ENCODE results near the gene HAUS5.

Gene HAUS5

DNA sequence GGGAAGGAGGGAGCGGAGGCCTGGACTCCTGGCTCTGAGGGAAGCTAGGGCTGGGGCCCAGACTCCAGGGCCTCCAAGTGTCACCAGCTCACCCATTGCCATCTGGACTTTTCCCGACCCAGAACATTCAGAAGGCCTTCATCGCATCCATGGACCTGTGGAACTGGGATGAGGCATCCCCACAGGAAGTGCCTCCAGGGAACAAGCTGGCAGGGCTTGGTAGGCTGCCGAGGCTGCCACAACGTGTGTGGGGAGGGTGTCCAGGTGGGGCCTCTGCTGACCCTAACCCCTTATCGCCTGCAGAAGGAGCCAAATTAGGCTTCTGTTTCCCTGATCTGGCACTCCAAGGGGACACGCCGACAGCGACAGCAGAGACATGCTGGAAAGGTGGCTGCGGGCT lies 29.8 kb downstream of the HAUS5 start:
- Histone ChIP-seq H3K27me3 (ENCODE audit: insufficient read depth, low read length) (no peaks in the 10 kb centered on the region), H3K4me3 (ENCODE audit: low read depth, low read length, poor library complexity, severe bottlenecking) (no peak overlapping the region), H2AFZ (ENCODE audit: low read length) (no peak overlapping the region), H3K79me2 (ENCODE audit: insufficient read depth, low read length) (no peaks in the 10 kb centered on the region), H3K4me1 (ENCODE audit: insufficient read depth, low read length, severe bottlenecking) (peaks cover 31% of the 10 kb centered on the region), H3K9ac (ENCODE audit: low read length) (no peak overlapping the region), H3F3A (ENCODE audit: insufficient read depth, low read length) (peaks cover 4% of the 10 kb centered on the region; the same call in 1 of the 2 replicates), H3K9me2 (ENCODE audit: low read depth, low read length) (no peaks in the 10 kb centered on the region), H3K36me3 (ENCODE audit: insufficient read depth, low read length) (peaks cover 10% of the 10 kb centered on the region), H3K27ac (ENCODE audit: low read depth, low read length, poor library complexity, severe bottlenecking) (no peak overlapping the region), H3K4me2 (ENCODE audit: low read length) (no peak overlapping the region), H4K20me1 (ENCODE audit: insufficient read depth, low read length) (no peaks in the 10 kb centered on the region), H3K9me3 (ENCODE audit: low read length) (no peaks in the 10 kb centered on the region)
- TF ChIP-seq, protein P1, sequence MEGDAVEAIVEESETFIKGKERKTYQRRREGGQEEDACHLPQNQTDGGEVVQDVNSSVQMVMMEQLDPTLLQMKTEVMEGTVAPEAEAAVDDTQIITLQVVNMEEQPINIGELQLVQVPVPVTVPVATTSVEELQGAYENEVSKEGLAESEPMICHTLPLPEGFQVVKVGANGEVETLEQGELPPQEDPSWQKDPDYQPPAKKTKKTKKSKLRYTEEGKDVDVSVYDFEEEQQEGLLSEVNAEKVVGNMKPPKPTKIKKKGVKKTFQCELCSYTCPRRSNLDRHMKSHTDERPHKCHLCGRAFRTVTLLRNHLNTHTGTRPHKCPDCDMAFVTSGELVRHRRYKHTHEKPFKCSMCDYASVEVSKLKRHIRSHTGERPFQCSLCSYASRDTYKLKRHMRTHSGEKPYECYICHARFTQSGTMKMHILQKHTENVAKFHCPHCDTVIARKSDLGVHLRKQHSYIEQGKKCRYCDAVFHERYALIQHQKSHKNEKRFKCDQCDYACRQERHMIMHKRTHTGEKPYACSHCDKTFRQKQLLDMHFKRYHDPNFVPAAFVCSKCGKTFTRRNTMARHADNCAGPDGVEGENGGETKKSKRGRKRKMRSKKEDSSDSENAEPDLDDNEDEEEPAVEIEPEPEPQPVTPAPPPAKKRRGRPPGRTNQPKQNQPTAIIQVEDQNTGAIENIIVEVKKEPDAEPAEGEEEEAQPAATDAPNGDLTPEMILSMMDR (IDR thresholded peaks at IDR 0.05; ENCODE audit: low read length): no peak
- no peak for TF ChIP-seq EZH2 (IDR thresholded peaks at IDR 0.05; ENCODE audit: borderline replicate concordance, low read length)

DNA sequence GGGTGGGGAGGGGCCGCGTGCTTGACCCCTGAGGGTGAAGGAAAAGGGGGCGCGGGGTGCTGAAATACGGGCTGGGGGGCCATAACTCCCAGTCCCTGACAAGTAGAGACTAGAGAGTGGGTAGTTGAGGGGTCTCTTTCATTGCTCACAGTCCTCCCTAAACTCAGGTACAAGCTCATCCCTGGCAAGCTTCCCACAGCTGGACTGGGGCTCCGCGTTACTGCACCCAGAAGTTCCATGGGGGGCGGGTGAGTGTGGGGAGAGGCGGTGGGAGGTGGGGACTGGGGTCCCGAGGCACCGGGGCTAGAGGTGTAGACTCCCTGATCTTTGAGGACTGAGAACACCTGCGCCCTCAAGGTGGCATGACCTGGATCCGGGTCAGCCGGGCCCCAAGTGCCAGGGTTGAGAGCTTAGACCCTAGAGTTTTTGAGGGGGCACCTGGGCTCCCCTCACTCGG lies 30.3 kb downstream of the HAUS5 start:
- Histone ChIP-seq H3K4me3 (ENCODE audit: low read depth, low read length, poor library complexity, severe bottlenecking) (peak overlapping the region; percentile 65), H3K36me3 (ENCODE audit: insufficient read depth, low read length) (peaks cover 5% of the 10 kb centered on the region), H3F3A (ENCODE audit: insufficient read depth, low read length) (peaks cover 4% of the 10 kb centered on the region; the same call in 1 of the 2 replicates), H3K9me3 (ENCODE audit: low read length) (no peaks in the 10 kb centered on the region), H3K9me2 (ENCODE audit: low read depth, low read length) (no peaks in the 10 kb centered on the region), H3K4me1 (ENCODE audit: insufficient read depth, low read length, severe bottlenecking) (peaks cover 35% of the 10 kb centered on the region), H4K20me1 (ENCODE audit: insufficient read depth, low read length) (no peaks in the 10 kb centered on the region), H3K27me3 (ENCODE audit: insufficient read depth, low read length) (no peaks in the 10 kb centered on the region), H3K9ac (ENCODE audit: low read length) (peak overlapping the region; percentile 64), H3K27ac (ENCODE audit: low read depth, low read length, poor library complexity, severe bottlenecking) (no peak overlapping the region), H2AFZ (ENCODE audit: low read length) (no peak overlapping the region), H3K79me2 (ENCODE audit: insufficient read depth, low read length) (no peaks in the 10 kb centered on the region), H3K4me2 (ENCODE audit: low read length) (peak overlapping the region; percentile 68)
- TF ChIP-seq EZH2 (IDR thresholded peaks at IDR 0.05; ENCODE audit: borderline replicate concordance, low read length): no peak
- TF ChIP-seq, protein P1 (IDR thresholded peaks at IDR 0.05; ENCODE audit: low read length): no peak

DNA sequence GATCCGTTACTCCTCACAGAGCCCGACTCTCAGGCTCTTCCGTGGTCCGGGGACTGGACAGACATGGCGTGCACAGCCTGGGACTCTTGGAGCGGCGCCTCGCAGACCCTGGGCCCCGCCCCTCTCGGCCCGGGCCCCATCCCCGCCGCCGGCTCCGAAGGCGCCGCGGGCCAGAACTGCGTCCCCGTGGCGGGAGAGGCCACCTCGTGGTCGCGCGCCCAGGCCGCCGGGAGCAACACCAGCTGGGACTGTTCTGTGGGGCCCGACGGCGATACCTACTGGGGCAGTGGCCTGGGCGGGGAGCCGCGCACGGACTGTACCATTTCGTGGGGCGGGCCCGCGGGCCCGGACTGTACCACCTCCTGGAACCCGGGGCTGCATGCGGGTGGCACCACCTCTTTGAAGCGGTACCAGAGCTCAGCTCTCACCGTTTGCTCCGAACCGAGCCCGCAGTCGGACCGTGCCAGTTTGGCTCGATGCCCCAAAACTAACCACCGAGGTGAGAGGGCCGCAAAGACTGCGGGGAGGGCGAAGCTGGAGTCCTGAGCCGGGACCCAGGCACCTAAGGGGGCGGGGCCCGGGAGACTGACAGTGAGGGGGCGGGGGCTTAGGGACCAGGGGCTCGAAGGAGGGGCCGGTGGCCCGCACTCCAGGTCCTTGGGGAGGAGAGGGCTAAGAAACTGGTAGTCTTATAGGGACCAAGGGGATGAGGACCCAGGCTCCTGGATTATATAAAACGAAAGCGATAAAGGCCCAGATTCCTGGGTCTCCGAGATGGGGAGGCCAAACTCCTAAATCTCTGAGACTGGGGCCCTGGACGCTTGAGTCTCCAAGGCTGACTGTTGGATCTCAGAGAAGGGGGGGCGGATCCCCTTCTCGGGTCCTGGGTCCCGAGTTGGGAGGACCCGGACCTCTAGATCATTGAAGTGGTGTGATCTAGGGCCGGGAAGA lies 31.0 kb downstream of the HAUS5 start:
- H2AFZ ChIP-seq (ENCODE audit: low read length): no peak overlapping the region
- peak overlapping the region; percentile 64 for H3K9ac ChIP-seq (ENCODE audit: low read length)
- H3K79me2 ChIP-seq (ENCODE audit: insufficient read depth, low read length): peaks cover 3% of the 10 kb centered on the region
- no peaks in the 10 kb centered on the region for H3K36me3 ChIP-seq (ENCODE audit: insufficient read depth, low read length)
- H3K4me3 ChIP-seq (ENCODE audit: low read depth, low read length, poor library complexity, severe bottlenecking): peak overlapping the region; percentile 65
- H3K9me3 ChIP-seq (ENCODE audit: low read length): no peaks in the 10 kb centered on the region
- no peaks in the 10 kb centered on the region for H3K9me2 ChIP-seq (ENCODE audit: low read depth, low read length)
- H3K4me2 ChIP-seq (ENCODE audit: low read length): peak overlapping the region; percentile 68
- no peak for TF ChIP-seq EZH2 (IDR thresholded peaks at IDR 0.05; ENCODE audit: borderline replicate concordance, low read length)
- TF ChIP-seq, protein P1 (IDR thresholded peaks at IDR 0.05; ENCODE audit: low read length): no peak
- peaks cover 36% of the 10 kb centered on the region for H3K4me1 ChIP-seq (ENCODE audit: insufficient read depth, low read length, severe bottlenecking)
- H3K27ac ChIP-seq (ENCODE audit: low read depth, low read length, poor library complexity, severe bottlenecking): peak overlapping the region; percentile 71
- H4K20me1 ChIP-seq (ENCODE audit: insufficient read depth, low read length): no peaks in the 10 kb centered on the region
- H3K27me3 ChIP-seq (ENCODE audit: insufficient read depth, low read length): no peaks in the 10 kb centered on the region
- peaks cover 4% of the 10 kb centered on the region; the same call in 1 of the 2 replicates for H3F3A ChIP-seq (ENCODE audit: insufficient read depth, low read length)

Measured in OCI-LY1 (cell line).